HG03558 (cell line): ENCODE results near the gene PRKAR2A.
"Not testable (repeated sequence)": the region's sequence is repeated elsewhere in the genome, so short reads cannot be mapped to it uniquely, and the experiment has no call there.

Source experiments
- ATAC-seq: cut with Tn5 transposase; IDR thresholded peaks from one replicate; pipeline ENCODE4 v1.9.1; 2021; ENCODE audit warnings: moderate number of reproducible peaks; ENCODE audit not compliant: unreplicated experiment; ENCODE audit errors: extremely low read depth

Gene PRKAR2A

GRCh38 chr3:48738926-48739616, 108.6 kb downstream of the PRKAR2A start:
- no peak for ATAC-seq

- ATAC-seq: no peak
Observed at GRCh38 chr3:48738144-48738536, 109.5 kb downstream of the PRKAR2A start.

- ATAC-seq: not testable (repeated sequence)
Observed at GRCh38 chr3:48735075-48735767, 112.5 kb downstream of the PRKAR2A start.

- not testable (repeated sequence) for ATAC-seq
Observed at GRCh38 chr3:48734541-48734940, 113.1 kb downstream of the PRKAR2A start.

- not testable (repeated sequence) for ATAC-seq
Observed at GRCh38 chr3:48733752-48734518, 113.7 kb downstream of the PRKAR2A start.

- no peak for ATAC-seq
Observed at GRCh38 chr3:48727511-48727910, 120.2 kb downstream of the PRKAR2A start.

GRCh38 chr3:48725185-48725855, 122.4 kb downstream of the PRKAR2A start:
- not testable (repeated sequence) for ATAC-seq

GRCh38 chr3:48723725-48724124, 123.9 kb downstream of the PRKAR2A start:
- ATAC-seq: no peak

GRCh38 chr3:48723293-48723692, 124.4 kb downstream of the PRKAR2A start:
- ATAC-seq: not testable (repeated sequence)

- ATAC-seq: peak; percentile 80
Observed at GRCh38 chr3:48716982-48717746, 130.5 kb downstream of the PRKAR2A start, which contains the start of gene IP6K2. Gene IP6K2, minus strand, starts transcription at chr3:48717221. Its CDS starts 21,930 bp downstream, at chr3:48695291.

- ATAC-seq: no peak
Observed at GRCh38 chr3:48716508-48716981, 131.1 kb downstream of the PRKAR2A start.

- ATAC-seq: no peak
Observed at GRCh38 chr3:48715174-48715800, 132.4 kb downstream of the PRKAR2A start.

- no peak for ATAC-seq
Observed at GRCh38 chr3:48711727-48712126, 135.9 kb downstream of the PRKAR2A start.

- no peak for ATAC-seq
Observed at GRCh38 chr3:48709051-48709461, 138.6 kb downstream of the PRKAR2A start.

- ATAC-seq: no peak
Observed at GRCh38 chr3:48708481-48708889, 139.2 kb downstream of the PRKAR2A start.

GRCh38 chr3:48707157-48707556, 140.5 kb downstream of the PRKAR2A start:
- no peak for ATAC-seq

GRCh38 chr3:48702320-48702920, 145.3 kb downstream of the PRKAR2A start:
- ATAC-seq: no peak

- ATAC-seq: no peak
Observed at GRCh38 chr3:48700731-48701405, 146.8 kb downstream of the PRKAR2A start.
